Colonic mucosa (tissue), 4 donors: Measurements from ENCODE around the gene DNAI2. TPM values are rescaled to one million over a fixed set of nuclear protein-coding genes. Genes with fewer than 3 reads are reported as not detected.

Source experiments
- DNase-seq: peaks from one replicate; pipeline ENCODE4 v3.0.0-alpha.2; 2020
- H3K27ac ChIP-seq: fragments of 200-600 bp; one replicate; pipeline ENCODE4 v1.8.0; 2021
- H3K27me3 ChIP-seq: fragments of 200-600 bp; one replicate; pipeline ENCODE4 v1.8.0; 2021
- H3K36me3 ChIP-seq: fragments of 200-600 bp; one replicate; pipeline ENCODE4 v1.8.0; 2021
- H3K4me1 ChIP-seq: fragments of 200-600 bp; one replicate; pipeline ENCODE4 v1.8.0; 2021; ENCODE audit warnings: mild to moderate bottlenecking
- H3K4me3 ChIP-seq: fragments of 200-600 bp; one replicate; pipeline ENCODE4 v1.8.0; 2021
- H3K9ac ChIP-seq, 2 donors: one replicate each; pipeline ENCODE4 v1.7.0; 2013; ENCODE audit warnings: control low read depth in 2 of 2, low read depth in 2 of 2, low read length in 2 of 2
- H3K9me3 ChIP-seq: fragments of 200-600 bp; one replicate; pipeline ENCODE4 v1.8.0; 2021
- intact Hi-C: fragments of 100-400 bp; cut with DNase I; formaldehyde crosslinking; loops from one replicate; pipeline ENCODE4 v1.14.1; 2022
- total RNA-seq, 2 donors: library from RNA; stranded (reverse); fragmentation: NEBNext Ultra II Directional in 1 of 2; extraction: Animal tissue kit (Norgen Biotek cat#: 25700) in 1 of 2; gene quantifications; one replicate each; pipeline ENCODE4 v1.2.1, GENCODE V29; 2021
- TF ChIP-seq, protein P1 (sequence below): fragments of 200-600 bp; IDR thresholded peaks from one replicate; pipeline ENCODE4 v1.8.0; 2022; ENCODE audit warnings: antibody characterized with exemption, mild to moderate bottlenecking
- donor health status: healthy.
- donor health status: DM: no; HTN: no; CAD: no.
- donor health status: DM: no; HTN: no; CAD: no.

DNAI2 gene
- total RNA-seq, 2 donors from 2014 or later = not detected

DNA sequence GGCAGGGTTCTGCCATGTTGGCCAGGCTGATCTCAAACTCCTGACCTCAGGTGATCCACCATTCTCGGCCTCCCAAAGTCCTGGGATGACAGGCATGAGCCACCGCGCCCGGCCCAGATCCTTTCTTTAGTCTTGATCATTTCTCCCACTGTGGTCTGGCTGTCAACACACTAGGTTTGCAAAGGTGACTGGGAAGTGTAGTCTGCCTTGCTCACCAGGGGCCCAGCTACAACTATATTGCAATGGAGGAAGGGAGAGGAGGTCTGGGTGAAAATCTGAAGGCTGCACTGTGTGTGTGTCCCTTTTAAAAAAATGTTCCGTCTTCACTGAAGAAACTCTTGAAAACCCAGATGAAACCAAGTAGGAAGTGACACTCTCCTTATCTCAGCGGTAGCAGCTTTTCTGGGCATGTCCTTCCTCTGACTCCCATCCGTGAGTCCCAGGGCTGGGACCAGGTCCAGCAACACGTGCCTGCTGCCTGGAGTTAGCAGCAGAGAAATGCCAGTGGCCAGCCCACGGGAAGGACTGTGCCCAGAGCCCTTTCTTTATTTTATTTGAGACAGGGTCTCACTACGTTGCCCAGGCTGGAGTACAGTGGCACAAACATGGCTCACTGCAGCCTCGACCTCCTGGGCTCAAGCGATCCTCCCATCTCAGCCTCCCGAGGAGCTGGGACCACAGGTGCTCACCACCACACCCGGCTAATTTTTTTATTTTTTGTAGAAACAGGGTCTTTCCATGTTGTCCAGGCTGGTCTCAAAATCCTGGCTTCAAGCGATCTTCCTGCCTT lies 34.1 kb downstream of the DNAI2 start:
- no peaks in the 10 kb centered on the region for H3K36me3 ChIP-seq
- no peak overlapping the region for H3K4me3 ChIP-seq
- TF ChIP-seq, protein P1, sequence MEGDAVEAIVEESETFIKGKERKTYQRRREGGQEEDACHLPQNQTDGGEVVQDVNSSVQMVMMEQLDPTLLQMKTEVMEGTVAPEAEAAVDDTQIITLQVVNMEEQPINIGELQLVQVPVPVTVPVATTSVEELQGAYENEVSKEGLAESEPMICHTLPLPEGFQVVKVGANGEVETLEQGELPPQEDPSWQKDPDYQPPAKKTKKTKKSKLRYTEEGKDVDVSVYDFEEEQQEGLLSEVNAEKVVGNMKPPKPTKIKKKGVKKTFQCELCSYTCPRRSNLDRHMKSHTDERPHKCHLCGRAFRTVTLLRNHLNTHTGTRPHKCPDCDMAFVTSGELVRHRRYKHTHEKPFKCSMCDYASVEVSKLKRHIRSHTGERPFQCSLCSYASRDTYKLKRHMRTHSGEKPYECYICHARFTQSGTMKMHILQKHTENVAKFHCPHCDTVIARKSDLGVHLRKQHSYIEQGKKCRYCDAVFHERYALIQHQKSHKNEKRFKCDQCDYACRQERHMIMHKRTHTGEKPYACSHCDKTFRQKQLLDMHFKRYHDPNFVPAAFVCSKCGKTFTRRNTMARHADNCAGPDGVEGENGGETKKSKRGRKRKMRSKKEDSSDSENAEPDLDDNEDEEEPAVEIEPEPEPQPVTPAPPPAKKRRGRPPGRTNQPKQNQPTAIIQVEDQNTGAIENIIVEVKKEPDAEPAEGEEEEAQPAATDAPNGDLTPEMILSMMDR = no peak
- H3K27me3 ChIP-seq = no peaks in the 10 kb centered on the region
- no peak for DNase-seq
- no peaks in the 10 kb centered on the region for H3K9me3 ChIP-seq
- H3K9ac ChIP-seq = no peak overlapping the region
- H3K4me1 ChIP-seq = no peaks in the 10 kb centered on the region
- no peak overlapping the region for H3K27ac ChIP-seq
- intact Hi-C loops = no loop called here

DNA sequence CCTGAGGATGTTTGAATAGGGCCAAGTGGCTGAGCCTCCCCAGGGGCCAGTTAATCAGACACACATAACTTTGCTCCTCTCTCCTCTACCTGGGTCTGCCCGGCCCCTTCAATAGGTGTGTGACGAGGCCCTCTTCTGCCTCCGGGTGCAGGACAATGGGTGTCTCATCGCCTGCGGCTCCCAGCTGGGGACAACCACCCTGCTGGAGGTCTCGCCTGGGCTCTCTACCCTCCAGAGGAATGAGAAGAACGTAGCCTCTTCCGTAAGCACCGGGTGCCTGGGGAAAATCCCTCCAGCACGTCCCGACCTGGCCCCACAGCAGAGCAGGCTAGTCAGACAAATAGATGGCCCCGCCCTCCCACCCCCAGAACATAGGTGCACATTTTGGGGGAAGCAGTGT lies 35.9 kb downstream of the DNAI2 start:
- DNase-seq = no peak
- H3K9ac ChIP-seq = no peak overlapping the region
- no peak overlapping the region for H3K27ac ChIP-seq
- TF ChIP-seq, protein P1 = no peak
- H3K4me3 ChIP-seq = no peak overlapping the region
- H3K27me3 ChIP-seq = no peaks in the 10 kb centered on the region
- no peaks in the 10 kb centered on the region for H3K9me3 ChIP-seq
- intact Hi-C loops = no loop called here
- no peaks in the 10 kb centered on the region for H3K36me3 ChIP-seq
- no peaks in the 10 kb centered on the region for H3K4me1 ChIP-seq

- no peaks in the 10 kb centered on the region for H3K27me3 ChIP-seq
- H3K27ac ChIP-seq = no peak overlapping the region
- H3K4me1 ChIP-seq = no peaks in the 10 kb centered on the region
- intact Hi-C loops = no loop called here
- no peaks in the 10 kb centered on the region for H3K9me3 ChIP-seq
- H3K9ac ChIP-seq = no peak overlapping the region
- DNase-seq = no peak
- H3K36me3 ChIP-seq = no peaks in the 10 kb centered on the region
- H3K4me3 ChIP-seq = no peak overlapping the region
- TF ChIP-seq, protein P1 = no peak
Measured at GRCh38 chr17:74314877-74315276, 40.8 kb downstream of the DNAI2 start.

GRCh38 chr17:74316220-74316619 lies 42.2 kb downstream of the DNAI2 start:
- TF ChIP-seq, protein P1 = no peak
- intact Hi-C loops = no loop called here

GRCh38 chr17:74317071-74317470 lies 43.0 kb downstream of the DNAI2 start:
- Histone ChIP-seq H3K9me3 (no peaks in the 10 kb centered on the region), H3K27ac (no peak overlapping the region), H3K9ac (no peak overlapping the region), H3K4me3 (no peak overlapping the region), H3K27me3 (no peaks in the 10 kb centered on the region), H3K4me1 (no peaks in the 10 kb centered on the region), H3K36me3 (no peaks in the 10 kb centered on the region)
- TF ChIP-seq, protein P1 = no peak
- DNase-seq = no peak
- intact Hi-C loops = no loop called here

More at GRCh38 chr17:74316220-74316619, 42.2 kb downstream of the DNAI2 start:
- Histone ChIP-seq H3K36me3 (no peaks in the 10 kb centered on the region), H3K27me3 (no peaks in the 10 kb centered on the region), H3K4me3 (no peak overlapping the region), H3K27ac (no peak overlapping the region), H3K9me3 (no peaks in the 10 kb centered on the region), H3K4me1 (no peaks in the 10 kb centered on the region), H3K9ac (no peak overlapping the region)
- no peak for DNase-seq
